Tibial nerve (tissue), 4 donors: ENCODE data around the gene PGPEP1.
"Not testable (repeated sequence)": the region's sequence is repeated elsewhere in the genome, so short reads cannot be mapped to it uniquely, and the experiment has no call there.

ENCODE experiments used
- EP300 ChIP-seq, 2 donors: sonication (generic); formaldehyde crosslinking; IDR thresholded peaks; one replicate each; pipeline ENCODE4 v1.6.1; 2017; ENCODE audit warnings: antibody characterized with exemption in 2 of 2, mild to moderate bottlenecking in 1 of 2
- POLR2A ChIP-seq, 2 donors: fragments of 450-650 bp; IDR thresholded peaks; one replicate each; pipeline ENCODE4 v1.6.1; 2017; ENCODE audit warnings: antibody characterized with exemption in 2 of 2, mild to moderate bottlenecking in 2 of 2, moderate library complexity in 2 of 2
- TF ChIP-seq, protein P1 (sequence below), 5 experiments: fragments of 200-600 bp in 3 of 5; fragments of 450-650 bp in 2 of 5; sonication (generic) in 3 of 5; IDR thresholded peaks; one replicate each; pipeline ENCODE4 v1.5.1; 2016 to 2019; ENCODE audit warnings: antibody characterized with exemption in 5 of 5, mild to moderate bottlenecking in 3 of 5, moderate library complexity in 2 of 5

- TF ChIP-seq EP300, POLR2A (IDR thresholded peaks at IDR 0.05): not testable (repeated sequence)
- TF ChIP-seq, protein P1, sequence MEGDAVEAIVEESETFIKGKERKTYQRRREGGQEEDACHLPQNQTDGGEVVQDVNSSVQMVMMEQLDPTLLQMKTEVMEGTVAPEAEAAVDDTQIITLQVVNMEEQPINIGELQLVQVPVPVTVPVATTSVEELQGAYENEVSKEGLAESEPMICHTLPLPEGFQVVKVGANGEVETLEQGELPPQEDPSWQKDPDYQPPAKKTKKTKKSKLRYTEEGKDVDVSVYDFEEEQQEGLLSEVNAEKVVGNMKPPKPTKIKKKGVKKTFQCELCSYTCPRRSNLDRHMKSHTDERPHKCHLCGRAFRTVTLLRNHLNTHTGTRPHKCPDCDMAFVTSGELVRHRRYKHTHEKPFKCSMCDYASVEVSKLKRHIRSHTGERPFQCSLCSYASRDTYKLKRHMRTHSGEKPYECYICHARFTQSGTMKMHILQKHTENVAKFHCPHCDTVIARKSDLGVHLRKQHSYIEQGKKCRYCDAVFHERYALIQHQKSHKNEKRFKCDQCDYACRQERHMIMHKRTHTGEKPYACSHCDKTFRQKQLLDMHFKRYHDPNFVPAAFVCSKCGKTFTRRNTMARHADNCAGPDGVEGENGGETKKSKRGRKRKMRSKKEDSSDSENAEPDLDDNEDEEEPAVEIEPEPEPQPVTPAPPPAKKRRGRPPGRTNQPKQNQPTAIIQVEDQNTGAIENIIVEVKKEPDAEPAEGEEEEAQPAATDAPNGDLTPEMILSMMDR (IDR thresholded peaks at IDR 0.05), result not testable (repeated sequence)
Measured at GRCh38 chr19:18364277-18364825, 24.0 kb downstream of the PGPEP1 start.
